Measurements from ENCODE around the gene ACOT7.
"Not testable (repeated sequence)": the region's sequence is repeated elsewhere in the genome, so short reads cannot be mapped to it uniquely, and the experiment has no call there.

Gene ACOT7

DNA sequence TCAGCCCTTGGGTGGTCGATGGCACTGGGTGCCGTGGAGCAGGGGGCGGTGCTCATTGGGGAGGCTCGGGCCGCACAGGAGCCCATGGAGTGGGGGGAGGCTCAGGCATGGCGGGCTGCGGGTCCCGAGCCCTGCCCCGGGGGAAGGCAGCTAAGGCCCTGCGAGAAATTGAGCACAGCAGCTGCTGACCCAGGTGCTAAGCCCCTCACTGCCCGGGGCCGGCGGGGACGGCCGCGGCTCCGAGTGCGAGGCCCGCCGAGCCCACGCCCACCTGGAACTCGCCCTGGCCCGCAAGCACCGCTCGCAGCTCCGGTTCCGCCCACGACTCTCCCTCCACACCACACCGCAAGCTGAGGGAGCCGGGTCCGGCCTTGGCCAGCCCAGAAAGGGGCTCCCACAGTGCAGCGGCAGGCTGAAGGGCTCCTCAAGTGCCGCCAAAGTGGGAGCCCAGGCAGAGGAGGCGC, 2.2 kb upstream of the ACOT7 start:
- not testable (repeated sequence) for DNase-seq (ENCODE audit: low spot score)
- WGBS, 2 donors (ENCODE audit: extremely low coverage in 2 of 2, insufficient read length in 2 of 2, insufficient replicate concordance in 1 of 2): no CpG with 5 or more reads among the region's 34 CpGs

DNA sequence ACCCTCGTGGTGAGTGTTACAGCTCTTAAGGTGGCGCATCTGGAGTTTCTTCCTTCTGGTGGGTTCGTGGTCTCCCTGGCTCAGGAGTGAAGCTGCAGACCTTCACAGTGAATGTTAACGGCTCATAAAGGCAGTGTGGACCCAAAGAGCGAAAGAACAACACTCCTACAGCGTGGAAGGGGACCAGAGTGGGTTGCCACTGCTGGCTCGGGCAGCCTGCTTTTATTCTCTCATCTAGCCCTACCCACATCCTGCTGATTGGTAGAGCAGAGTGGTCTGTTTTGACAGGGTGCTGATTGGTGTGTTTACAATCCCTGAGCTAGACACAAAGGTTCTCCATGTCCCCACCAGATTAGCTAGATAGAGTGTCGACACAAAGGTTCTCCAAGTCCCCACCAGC, 1.6 kb upstream of the ACOT7 start:
- not testable (repeated sequence) for H2AK5ac ChIP-seq (ENCODE audit: low read depth, low read length); DNase-seq (ENCODE audit: low spot score)

More for the DNA sequence above, 2.2 kb upstream of the ACOT7 start:
- not testable (repeated sequence) for H3K9me3 ChIP-seq (replicated peaks in 1 of 2; ENCODE audit: control insufficient read depth in 2 of 2, insufficient read depth in 1 of 2, low read depth in 1 of 2, low read length in 2 of 2); H3K23ac ChIP-seq (ENCODE audit: low read depth, low read length, poor library complexity); H4K8ac ChIP-seq (ENCODE audit: low read depth, low read length); H3K4me2 ChIP-seq (ENCODE audit: insufficient read depth, low read length, poor library complexity, severe bottlenecking); H2AK5ac ChIP-seq (ENCODE audit: low read depth, low read length); H3K4me1 ChIP-seq (ENCODE audit: control insufficient read depth in 2 of 2, insufficient read depth in 1 of 2, low read depth in 1 of 2, low read length in 2 of 2); H3K27ac ChIP-seq (replicated peaks; ENCODE audit: low read length); H4K91ac ChIP-seq (ENCODE audit: low read depth, low read length, poor library complexity); H3K14ac ChIP-seq (ENCODE audit: low read length); H3K9ac ChIP-seq (ENCODE audit: low read depth, low read length, poor library complexity); H3K4ac ChIP-seq (ENCODE audit: low read length); H2BK120ac ChIP-seq (ENCODE audit: low read depth, low read length); H3K36me3 ChIP-seq (replicated peaks in 1 of 2; ENCODE audit: control insufficient read depth in 2 of 2, insufficient read depth in 2 of 2, low read length in 2 of 2); H3K27me3 ChIP-seq (ENCODE audit: control insufficient read depth in 3 of 3, insufficient read depth in 3 of 3, low read depth in 1 of 3, low read length in 3 of 3); H3K79me1 ChIP-seq (ENCODE audit: low read depth, low read length); H2BK15ac ChIP-seq (ENCODE audit: low read length); H3K4me3 ChIP-seq (ENCODE audit: low read length in 2 of 2); H3K18ac ChIP-seq (ENCODE audit: low read length); H2BK5ac ChIP-seq (ENCODE audit: low read length); H2BK12ac ChIP-seq (ENCODE audit: low read length); H2AFZ ChIP-seq (ENCODE audit: low read length)

DNA sequence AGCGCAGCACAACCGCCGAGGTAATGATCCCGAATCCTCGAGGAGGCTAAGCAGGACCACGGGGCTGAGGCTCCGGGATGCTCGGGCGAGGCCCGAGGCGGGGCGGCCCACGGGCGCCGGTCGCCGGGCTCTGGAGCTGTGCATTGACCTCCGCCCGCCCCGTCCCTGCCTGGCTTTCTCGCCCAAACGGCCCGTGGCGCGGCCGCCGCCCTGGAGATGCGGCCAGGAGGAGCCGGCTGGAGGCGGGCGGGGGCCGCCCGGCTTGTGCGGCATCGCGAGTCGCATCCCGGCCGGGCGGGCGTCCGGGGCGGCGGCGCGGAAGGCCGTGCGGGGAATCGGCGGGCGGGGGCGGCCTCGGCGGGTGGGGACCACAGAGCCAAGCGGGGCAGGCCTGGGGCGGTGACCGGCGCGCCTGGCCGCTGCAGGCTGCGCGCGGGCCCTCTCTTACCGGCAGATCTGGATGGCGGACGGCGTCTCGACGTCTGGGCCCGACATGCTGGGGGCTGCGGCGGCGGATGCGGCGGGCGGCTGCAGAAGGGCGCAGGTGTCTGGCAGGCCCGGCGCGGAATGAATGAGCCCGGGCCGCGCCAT, 663 bp downstream of the ACOT7 start:
- Histone ChIP-seq H3K9ac (ENCODE audit: low read depth, low read length, poor library complexity) (peak overlapping the region; percentile 87), H3K9me3 (replicated peaks in 1 of 2; ENCODE audit: control insufficient read depth in 2 of 2, insufficient read depth in 1 of 2, low read depth in 1 of 2, low read length in 2 of 2) (no peaks in the 10 kb centered on the region), H2BK15ac (ENCODE audit: low read length) (no peak overlapping the region), H3K27ac (replicated peaks; ENCODE audit: low read length) (no peak overlapping the region), H3K27me3 (ENCODE audit: control insufficient read depth in 3 of 3, insufficient read depth in 3 of 3, low read depth in 1 of 3, low read length in 3 of 3) (no peaks in the 10 kb centered on the region), H3K14ac (ENCODE audit: low read length) (peak overlapping the region; percentile 97), H4K91ac (ENCODE audit: low read depth, low read length, poor library complexity) (no peak overlapping the region), H3K18ac (ENCODE audit: low read length) (peak overlapping the region; percentile 96), H2BK12ac (ENCODE audit: low read length) (no peak overlapping the region), H2BK120ac (ENCODE audit: low read depth, low read length) (no peak overlapping the region), H2AK5ac (ENCODE audit: low read depth, low read length) (peak overlapping the region; percentile 41), H3K4me2 (ENCODE audit: insufficient read depth, low read length, poor library complexity, severe bottlenecking) (peak overlapping the region; percentile 79), H3K36me3 (replicated peaks in 1 of 2; ENCODE audit: control insufficient read depth in 2 of 2, insufficient read depth in 2 of 2, low read length in 2 of 2) (peaks cover 4 to 6% of the 10 kb centered on the region in 2 donors), H3K79me1 (ENCODE audit: low read depth, low read length) (peaks cover 9% of the 10 kb centered on the region), H4K8ac (ENCODE audit: low read depth, low read length) (no peak overlapping the region), H3K4me1 (ENCODE audit: control insufficient read depth in 2 of 2, insufficient read depth in 1 of 2, low read depth in 1 of 2, low read length in 2 of 2) (peaks cover 0 to 8% of the 10 kb centered on the region in 2 donors), H2BK5ac (ENCODE audit: low read length) (no peak overlapping the region), H3K23ac (ENCODE audit: low read depth, low read length, poor library complexity) (peak overlapping the region; percentile 69), H3K4ac (ENCODE audit: low read length) (no peak overlapping the region), H2AFZ (ENCODE audit: low read length) (peak overlapping the region; percentile 97), H3K4me3 (ENCODE audit: low read length in 2 of 2) (peak overlapping the region; percentile 84 to 96)
- no CpG with 5 or more reads among the region's 83 CpGs for WGBS, 2 donors (ENCODE audit: extremely low coverage in 2 of 2, insufficient read length in 2 of 2, insufficient replicate concordance in 1 of 2)
- DNase-seq (ENCODE audit: low spot score): no peak

More for the DNA sequence above, 1.6 kb upstream of the ACOT7 start:
- H3K18ac ChIP-seq (ENCODE audit: low read length); H2AFZ ChIP-seq (ENCODE audit: low read length); H3K4me1 ChIP-seq (ENCODE audit: control insufficient read depth in 2 of 2, insufficient read depth in 1 of 2, low read depth in 1 of 2, low read length in 2 of 2); H3K4ac ChIP-seq (ENCODE audit: low read length); H4K8ac ChIP-seq (ENCODE audit: low read depth, low read length); H4K91ac ChIP-seq (ENCODE audit: low read depth, low read length, poor library complexity); H3K4me3 ChIP-seq (ENCODE audit: low read length in 2 of 2); H3K27ac ChIP-seq (replicated peaks; ENCODE audit: low read length); H2BK15ac ChIP-seq (ENCODE audit: low read length); H2BK120ac ChIP-seq (ENCODE audit: low read depth, low read length); H3K9ac ChIP-seq (ENCODE audit: low read depth, low read length, poor library complexity); H3K79me1 ChIP-seq (ENCODE audit: low read depth, low read length); H3K36me3 ChIP-seq (replicated peaks in 1 of 2; ENCODE audit: control insufficient read depth in 2 of 2, insufficient read depth in 2 of 2, low read length in 2 of 2); H3K14ac ChIP-seq (ENCODE audit: low read length); H3K27me3 ChIP-seq (ENCODE audit: control insufficient read depth in 3 of 3, insufficient read depth in 3 of 3, low read depth in 1 of 3, low read length in 3 of 3); H2BK12ac ChIP-seq (ENCODE audit: low read length); H2BK5ac ChIP-seq (ENCODE audit: low read length); H3K9me3 ChIP-seq (replicated peaks in 1 of 2; ENCODE audit: control insufficient read depth in 2 of 2, insufficient read depth in 1 of 2, low read depth in 1 of 2, low read length in 2 of 2); H3K23ac ChIP-seq (ENCODE audit: low read depth, low read length, poor library complexity); H3K4me2 ChIP-seq (ENCODE audit: insufficient read depth, low read length, poor library complexity, severe bottlenecking): not testable (repeated sequence)
- no CpG with 5 or more reads among the region's 8 CpGs for WGBS, 2 donors (ENCODE audit: extremely low coverage in 2 of 2, insufficient read length in 2 of 2, insufficient replicate concordance in 1 of 2)

DNA sequence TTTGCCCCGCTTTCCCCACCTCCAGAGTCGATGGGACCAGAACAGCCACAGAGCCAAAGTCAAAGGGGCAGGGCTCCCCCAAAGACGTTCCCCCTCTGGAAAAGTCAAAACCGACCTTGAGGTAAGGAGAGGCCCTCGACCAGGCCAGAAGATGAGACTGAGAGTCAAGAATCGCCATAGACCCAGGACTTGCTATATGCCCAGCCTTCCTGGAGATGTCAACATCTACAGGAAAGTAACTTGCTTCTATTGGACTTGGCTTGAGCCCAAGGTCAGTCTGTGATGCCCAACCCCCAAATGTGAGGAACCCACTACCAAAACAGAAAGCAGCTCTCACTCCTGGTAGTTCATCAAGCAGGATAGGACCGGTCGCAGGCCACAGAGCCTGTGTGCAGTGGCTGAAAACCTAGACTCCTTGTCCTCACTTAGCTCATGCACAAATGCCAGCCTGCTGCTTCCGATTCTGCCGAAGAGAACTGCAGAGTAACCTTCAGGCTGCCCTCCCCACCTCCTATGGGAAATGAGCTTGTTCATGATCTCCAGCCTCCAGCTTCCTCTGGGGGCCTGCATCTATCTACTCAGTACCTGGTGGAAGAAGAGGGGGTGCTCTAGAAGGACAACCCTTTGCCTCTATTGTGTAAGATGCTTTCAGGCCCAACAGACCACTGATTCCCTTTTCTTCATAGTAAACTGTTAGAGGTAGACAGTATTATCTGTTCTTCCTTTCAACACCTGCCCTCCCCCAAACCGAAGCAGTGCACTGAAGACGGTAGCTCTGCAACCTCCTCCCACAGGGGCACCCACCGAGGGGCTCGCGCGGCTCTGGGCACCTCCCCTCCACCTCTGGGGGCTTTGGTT, 1.4 kb downstream of the ACOT7 start:
- Histone ChIP-seq H3K23ac (ENCODE audit: low read depth, low read length, poor library complexity) (peak overlapping the region; percentile 69), H4K8ac (ENCODE audit: low read depth, low read length) (no peak overlapping the region), H2AK5ac (ENCODE audit: low read depth, low read length) (no peak overlapping the region), H3K18ac (ENCODE audit: low read length) (peak overlapping the region; percentile 96), H3K9me3 (replicated peaks in 1 of 2; ENCODE audit: control insufficient read depth in 2 of 2, insufficient read depth in 1 of 2, low read depth in 1 of 2, low read length in 2 of 2) (no peaks in the 10 kb centered on the region), H4K91ac (ENCODE audit: low read depth, low read length, poor library complexity) (no peak overlapping the region), H3K36me3 (replicated peaks in 1 of 2; ENCODE audit: control insufficient read depth in 2 of 2, insufficient read depth in 2 of 2, low read length in 2 of 2) (peaks cover 4 to 6% of the 10 kb centered on the region in 2 donors), H3K79me1 (ENCODE audit: low read depth, low read length) (peaks cover 11% of the 10 kb centered on the region), H3K9ac (ENCODE audit: low read depth, low read length, poor library complexity) (peak overlapping the region; percentile 87), H3K27ac (replicated peaks; ENCODE audit: low read length) (no peak overlapping the region), H3K4me2 (ENCODE audit: insufficient read depth, low read length, poor library complexity, severe bottlenecking) (peak overlapping the region; percentile 79), H2BK120ac (ENCODE audit: low read depth, low read length) (no peak overlapping the region), H2AFZ (ENCODE audit: low read length) (peak overlapping the region; percentile 97), H3K4ac (ENCODE audit: low read length) (no peak overlapping the region), H2BK5ac (ENCODE audit: low read length) (no peak overlapping the region), H3K14ac (ENCODE audit: low read length) (peak overlapping the region; percentile 76), H3K4me3 (ENCODE audit: low read length in 2 of 2) (peak overlapping the region; percentile 84 to 96), H3K27me3 (ENCODE audit: control insufficient read depth in 3 of 3, insufficient read depth in 3 of 3, low read depth in 1 of 3, low read length in 3 of 3) (no peaks in the 10 kb centered on the region), H3K4me1 (ENCODE audit: control insufficient read depth in 2 of 2, insufficient read depth in 1 of 2, low read depth in 1 of 2, low read length in 2 of 2) (peaks cover 0 to 10% of the 10 kb centered on the region in 2 donors), H2BK12ac (ENCODE audit: low read length) (no peak overlapping the region), H2BK15ac (ENCODE audit: low read length) (no peak overlapping the region)
- no peak for DNase-seq (ENCODE audit: low spot score)
- no CpG with 5 or more reads among the region's 16 CpGs for WGBS, 2 donors (ENCODE audit: extremely low coverage in 2 of 2, insufficient read length in 2 of 2, insufficient replicate concordance in 1 of 2)

Measured in neuronal stem cell (in vitro differentiated cells).